SK-N-SH treated with all-trans-retinoic acid at 6 μM for 48 hours (cell line): ENCODE data around the gene CDCA8.

Experiments
- ATAC-seq: fragments of 200-7000 bp; cut with Tn5 transposase; 3 replicates; pipeline ENCODE4 v1.9.1; 2020; ENCODE audit warnings: mild to moderate bottlenecking, moderate library complexity
- ARNTL ChIP-seq: fragments of 450-650 bp; formaldehyde crosslinking; IDR thresholded peaks from 2 replicates; pipeline ENCODE4 v1.5.0; 2020; ENCODE audit warnings: low read depth, mild to moderate bottlenecking, moderate library complexity, borderline replicate concordance
- BACH2 ChIP-seq: fragments of 250-450 bp; sonication (Bioruptor Pico); IDR thresholded peaks from 2 replicates; pipeline ENCODE4 v1.9.0; 2021; ENCODE audit warnings: mild to moderate bottlenecking, borderline replicate concordance
- CSDC2 ChIP-seq: fragments of 250-450 bp; sonication (Bioruptor Pico); IDR thresholded peaks from 2 replicates; pipeline ENCODE4 v1.5.0; 2020; ENCODE audit warnings: mild to moderate bottlenecking, moderate library complexity
- GLIS3 ChIP-seq: fragments of 250-450 bp; sonication (Bioruptor Pico); IDR thresholded peaks from 2 replicates; pipeline ENCODE4 v1.5.0; 2020; ENCODE audit warnings: mild to moderate bottlenecking, moderate library complexity
- ISL1 ChIP-seq: fragments of 250-450 bp; sonication (Bioruptor Pico); IDR thresholded peaks from 2 replicates; pipeline ENCODE4 v2.1.2; 2022; ENCODE audit warnings: mild to moderate bottlenecking, moderate library complexity
- OSR1 ChIP-seq: fragments of 250-450 bp; sonication (Bioruptor Pico); IDR thresholded peaks from 2 replicates; pipeline ENCODE4 v1.8.0; 2022; ENCODE audit warnings: moderate library complexity, mild to moderate bottlenecking, inconsistent platforms
- PPARA ChIP-seq: fragments of 250-450 bp; sonication (Bioruptor Pico); IDR thresholded peaks from 2 replicates; pipeline ENCODE4 v1.5.0; 2020; ENCODE audit warnings: mild to moderate bottlenecking, borderline replicate concordance
- RARB ChIP-seq: fragments of 250-450 bp; sonication (Bioruptor Pico); IDR thresholded peaks from 2 replicates; pipeline ENCODE4 v1.8.0; 2021; ENCODE audit warnings: mild to moderate bottlenecking, moderate library complexity
- SNAI2 ChIP-seq: fragments of 250-450 bp; sonication (Bioruptor Pico); IDR thresholded peaks from 2 replicates; pipeline ENCODE4 v1.5.0; 2020; ENCODE audit warnings: mild to moderate bottlenecking, moderate library complexity
- TCF4 ChIP-seq: fragments of 250-450 bp; sonication (Bioruptor Pico); IDR thresholded peaks from 2 replicates; pipeline ENCODE4 v1.8.0; 2021; ENCODE audit warnings: mild to moderate bottlenecking, moderate library complexity, borderline replicate concordance
- ZC3H10 ChIP-seq: fragments of 250-450 bp; sonication (Bioruptor Pico); IDR thresholded peaks from 2 replicates; pipeline ENCODE4 v1.5.1; 2021; ENCODE audit warnings: mild to moderate bottlenecking, moderate library complexity
- ZFP30 ChIP-seq: fragments of 450-650 bp; formaldehyde crosslinking; IDR thresholded peaks from 2 replicates; pipeline ENCODE4 v1.5.0; 2022; ENCODE audit warnings: mild to moderate bottlenecking, moderate library complexity
- ZNF565 ChIP-seq: fragments of 450-650 bp; formaldehyde crosslinking; conservative IDR thresholded peaks from 2 replicates; pipeline ENCODE4 v1.5.0; 2020; ENCODE audit warnings: low read depth, mild to moderate bottlenecking, moderate library complexity
- ZNF70 ChIP-seq: fragments of 450-650 bp; formaldehyde crosslinking; IDR thresholded peaks from 2 replicates; pipeline ENCODE4 v1.5.0; 2020; ENCODE audit warnings: mild to moderate bottlenecking, moderate library complexity
- ZNF8 ChIP-seq: fragments of 450-650 bp; formaldehyde crosslinking; IDR thresholded peaks from 2 replicates; pipeline ENCODE4 v1.5.0; 2020; ENCODE audit warnings: mild to moderate bottlenecking, moderate library complexity
- TF ChIP-seq, protein P1 (sequence below): fragments of 250-450 bp; sonication (Bioruptor Pico); IDR thresholded peaks from 2 replicates; pipeline ENCODE4 v1.5.1; 2020; ENCODE audit warnings: low read depth, mild to moderate bottlenecking, moderate library complexity
- TF ChIP-seq, protein P2 (sequence below): fragments of 250-450 bp; sonication (Bioruptor Pico); IDR thresholded peaks from 2 replicates; pipeline ENCODE4 v1.5.0; 2020; ENCODE audit warnings: mild to moderate bottlenecking, moderate library complexity
- TF ChIP-seq, protein P3 (sequence below): fragments of 250-450 bp; sonication (Bioruptor Pico); IDR thresholded peaks from 2 replicates; pipeline ENCODE4 v1.8.0; 2020; ENCODE audit warnings: mild to moderate bottlenecking, moderate library complexity, borderline replicate concordance
- TF ChIP-seq, protein P4 (sequence below): fragments of 250-450 bp; sonication (Bioruptor Pico); IDR thresholded peaks from 2 replicates; pipeline ENCODE4 v1.8.0; 2021; ENCODE audit warnings: low read depth, mild to moderate bottlenecking, moderate library complexity, borderline replicate concordance

Gene CDCA8

DNA sequence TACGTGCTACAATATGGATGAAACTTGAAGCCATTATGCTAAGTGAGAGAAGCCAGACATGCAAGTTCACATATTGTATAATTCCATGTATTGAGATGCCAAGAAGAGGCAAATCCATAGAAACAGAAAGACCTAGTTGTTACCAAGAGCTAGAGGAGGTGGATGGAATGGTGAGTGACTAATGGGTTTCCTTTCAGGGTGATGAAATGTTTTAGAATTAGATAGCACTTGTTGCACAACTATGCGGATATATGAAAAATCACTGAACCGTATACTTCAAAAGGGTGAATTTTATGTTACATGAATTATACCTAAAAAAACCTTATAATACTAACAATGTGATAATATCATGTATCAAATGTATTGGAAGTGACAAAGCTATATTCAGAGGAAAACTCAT, 54.5 kb downstream of the CDCA8 start:
- TF ChIP-seq ZC3H10 (no peak), ZNF70 (CRISPR knock-in tag) (no peak), ZFP30 (no peak), ISL1 (CRISPR knock-in tag) (no peak), RARB (CRISPR knock-in tag) (no peak), ARNTL (no peak), ZNF565 (CRISPR knock-in tag) (no peak), BACH2 (CRISPR knock-in tag) (no peak), SNAI2 (CRISPR knock-in tag) (no peak), PPARA (CRISPR knock-in tag) (no peak)
- TF ChIP-seq, protein P1, sequence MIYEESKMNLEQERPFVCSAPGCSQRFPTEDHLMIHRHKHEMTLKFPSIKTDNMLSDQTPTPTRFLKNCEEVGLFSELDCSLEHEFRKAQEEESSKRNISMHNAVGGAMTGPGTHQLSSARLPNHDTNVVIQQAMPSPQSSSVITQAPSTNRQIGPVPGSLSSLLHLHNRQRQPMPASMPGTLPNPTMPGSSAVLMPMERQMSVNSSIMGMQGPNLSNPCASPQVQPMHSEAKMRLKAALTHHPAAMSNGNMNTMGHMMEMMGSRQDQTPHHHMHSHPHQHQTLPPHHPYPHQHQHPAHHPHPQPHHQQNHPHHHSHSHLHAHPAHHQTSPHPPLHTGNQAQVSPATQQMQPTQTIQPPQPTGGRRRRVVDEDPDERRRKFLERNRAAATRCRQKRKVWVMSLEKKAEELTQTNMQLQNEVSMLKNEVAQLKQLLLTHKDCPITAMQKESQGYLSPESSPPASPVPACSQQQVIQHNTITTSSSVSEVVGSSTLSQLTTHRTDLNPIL (CRISPR knock-in tag) = no peak
- no peak for ATAC-seq

DNA sequence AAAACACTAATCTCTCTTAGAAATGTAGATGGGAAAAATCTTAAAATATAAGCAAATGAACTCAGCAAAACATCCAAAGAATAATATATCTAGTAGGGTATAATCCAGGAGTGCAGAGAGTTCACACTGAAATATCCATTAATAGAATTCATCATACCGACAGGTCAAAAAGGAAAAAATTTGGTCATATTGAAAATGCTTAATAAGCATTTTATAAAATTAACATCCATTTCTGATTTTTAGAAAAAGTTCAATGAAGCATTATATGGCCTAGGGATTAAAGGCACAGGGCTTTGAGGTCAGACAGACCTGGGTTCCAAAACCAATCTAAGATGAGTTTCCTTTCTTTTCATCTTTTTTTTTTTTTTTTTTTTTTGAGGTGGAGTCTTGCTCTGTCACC, 56.2 kb downstream of the CDCA8 start:
- no peak for ATAC-seq
- TF ChIP-seq ZNF8 (no peak), OSR1 (CRISPR knock-in tag) (no peak), RARB (CRISPR knock-in tag) (no peak), ZNF565 (CRISPR knock-in tag) (no peak), ZFP30 (no peak), TCF4 (CRISPR knock-in tag) (no peak), SNAI2 (CRISPR knock-in tag) (no peak), GLIS3 (CRISPR knock-in tag) (no peak)
- TF ChIP-seq, protein P1 (CRISPR knock-in tag) = no peak
- TF ChIP-seq, protein P2, sequence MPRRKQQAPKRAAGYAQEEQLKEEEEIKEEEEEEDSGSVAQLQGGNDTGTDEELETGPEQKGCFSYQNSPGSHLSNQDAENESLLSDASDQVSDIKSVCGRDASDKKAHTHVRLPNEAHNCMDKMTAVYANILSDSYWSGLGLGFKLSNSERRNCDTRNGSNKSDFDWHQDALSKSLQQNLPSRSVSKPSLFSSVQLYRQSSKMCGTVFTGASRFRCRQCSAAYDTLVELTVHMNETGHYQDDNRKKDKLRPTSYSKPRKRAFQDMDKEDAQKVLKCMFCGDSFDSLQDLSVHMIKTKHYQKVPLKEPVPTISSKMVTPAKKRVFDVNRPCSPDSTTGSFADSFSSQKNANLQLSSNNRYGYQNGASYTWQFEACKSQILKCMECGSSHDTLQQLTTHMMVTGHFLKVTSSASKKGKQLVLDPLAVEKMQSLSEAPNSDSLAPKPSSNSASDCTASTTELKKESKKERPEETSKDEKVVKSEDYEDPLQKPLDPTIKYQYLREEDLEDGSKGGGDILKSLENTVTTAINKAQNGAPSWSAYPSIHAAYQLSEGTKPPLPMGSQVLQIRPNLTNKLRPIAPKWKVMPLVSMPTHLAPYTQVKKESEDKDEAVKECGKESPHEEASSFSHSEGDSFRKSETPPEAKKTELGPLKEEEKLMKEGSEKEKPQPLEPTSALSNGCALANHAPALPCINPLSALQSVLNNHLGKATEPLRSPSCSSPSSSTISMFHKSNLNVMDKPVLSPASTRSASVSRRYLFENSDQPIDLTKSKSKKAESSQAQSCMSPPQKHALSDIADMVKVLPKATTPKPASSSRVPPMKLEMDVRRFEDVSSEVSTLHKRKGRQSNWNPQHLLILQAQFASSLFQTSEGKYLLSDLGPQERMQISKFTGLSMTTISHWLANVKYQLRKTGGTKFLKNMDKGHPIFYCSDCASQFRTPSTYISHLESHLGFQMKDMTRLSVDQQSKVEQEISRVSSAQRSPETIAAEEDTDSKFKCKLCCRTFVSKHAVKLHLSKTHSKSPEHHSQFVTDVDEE = no peak
- TF ChIP-seq, all 23 proteins: peak for 0

DNA sequence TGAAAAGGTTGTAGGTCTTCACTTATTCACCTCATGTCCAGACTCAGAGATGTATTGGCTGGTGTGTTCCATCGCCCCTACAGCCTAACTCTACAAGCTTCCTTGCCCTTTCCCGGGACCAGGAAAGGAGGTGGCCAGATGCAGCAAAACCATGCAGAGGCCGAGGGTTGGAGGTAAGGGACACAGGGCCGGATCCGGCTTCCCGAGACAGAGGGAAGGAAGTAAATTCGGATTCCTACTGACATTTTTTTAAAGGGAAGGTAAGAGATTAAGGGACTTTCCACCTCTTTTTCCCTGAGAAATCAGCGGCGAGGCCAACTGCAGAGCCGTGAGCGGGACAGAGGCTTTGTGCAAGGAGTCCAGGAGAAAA, 59.9 kb downstream of the CDCA8 start:
- no peak for ATAC-seq
- TF ChIP-seq CSDC2 (no peak), ISL1 (CRISPR knock-in tag) (no peak)
- TF ChIP-seq, protein P3, sequence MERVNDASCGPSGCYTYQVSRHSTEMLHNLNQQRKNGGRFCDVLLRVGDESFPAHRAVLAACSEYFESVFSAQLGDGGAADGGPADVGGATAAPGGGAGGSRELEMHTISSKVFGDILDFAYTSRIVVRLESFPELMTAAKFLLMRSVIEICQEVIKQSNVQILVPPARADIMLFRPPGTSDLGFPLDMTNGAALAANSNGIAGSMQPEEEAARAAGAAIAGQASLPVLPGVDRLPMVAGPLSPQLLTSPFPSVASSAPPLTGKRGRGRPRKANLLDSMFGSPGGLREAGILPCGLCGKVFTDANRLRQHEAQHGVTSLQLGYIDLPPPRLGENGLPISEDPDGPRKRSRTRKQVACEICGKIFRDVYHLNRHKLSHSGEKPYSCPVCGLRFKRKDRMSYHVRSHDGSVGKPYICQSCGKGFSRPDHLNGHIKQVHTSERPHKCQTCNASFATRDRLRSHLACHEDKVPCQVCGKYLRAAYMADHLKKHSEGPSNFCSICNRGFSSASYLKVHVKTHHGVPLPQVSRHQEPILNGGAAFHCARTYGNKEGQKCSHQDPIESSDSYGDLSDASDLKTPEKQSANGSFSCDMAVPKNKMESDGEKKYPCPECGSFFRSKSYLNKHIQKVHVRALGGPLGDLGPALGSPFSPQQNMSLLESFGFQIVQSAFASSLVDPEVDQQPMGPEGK = no peak

DNA sequence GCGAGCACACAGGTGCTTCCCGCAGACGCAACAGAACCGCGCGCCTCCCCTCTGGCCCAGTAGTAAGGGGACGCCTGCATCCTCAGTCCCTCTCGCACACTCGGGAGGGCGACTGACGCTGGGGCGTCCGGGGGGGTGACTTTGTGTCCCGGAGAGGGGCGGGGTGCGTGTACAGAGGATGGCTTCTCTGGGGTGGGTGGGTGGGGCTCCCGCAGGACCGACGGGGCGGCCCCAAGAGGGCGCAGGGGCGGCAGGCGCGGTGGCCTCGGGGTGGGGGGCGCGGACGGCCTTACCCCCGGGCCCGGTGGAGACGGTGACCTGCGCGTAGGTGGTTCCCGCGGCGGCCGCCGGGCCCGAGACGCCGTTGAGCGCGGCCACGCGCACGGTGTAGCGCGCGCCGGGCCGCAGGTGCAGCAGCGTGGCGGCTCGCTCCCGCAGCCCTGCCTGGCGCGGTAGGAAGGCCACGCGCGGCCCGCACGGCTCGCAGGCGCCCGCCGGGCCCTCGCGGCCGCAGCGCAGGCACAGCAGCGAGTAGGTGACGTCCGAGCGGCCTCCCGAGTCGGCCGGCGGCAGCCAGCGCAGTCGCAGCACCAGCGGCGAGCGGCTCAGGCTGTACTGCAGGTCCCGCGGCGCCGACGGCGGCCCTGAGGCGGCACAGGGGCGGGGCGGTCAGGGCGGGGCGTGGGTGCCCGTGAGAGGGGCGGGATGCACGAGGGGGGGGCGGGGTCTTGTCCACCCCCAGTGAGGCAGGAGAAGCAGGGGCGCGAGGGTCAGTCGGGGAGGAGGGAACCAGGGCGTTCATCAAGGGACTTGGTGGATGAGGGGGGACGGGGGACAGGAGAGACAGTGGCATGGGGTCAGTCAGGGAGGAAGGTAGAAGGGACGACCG, 60.5 kb downstream of the CDCA8 start:
- peak; percentile 83 for ATAC-seq
- TF ChIP-seq, protein P2 = no peak
- no peak for TF ChIP-seq RARB (CRISPR knock-in tag)
- TF ChIP-seq ZC3H10 = no peak
- TF ChIP-seq, protein P3 = no peak
- TF ChIP-seq, protein P1 (CRISPR knock-in tag) = no peak
- TF ChIP-seq BACH2 (CRISPR knock-in tag) = no peak
- TF ChIP-seq, protein P4, sequence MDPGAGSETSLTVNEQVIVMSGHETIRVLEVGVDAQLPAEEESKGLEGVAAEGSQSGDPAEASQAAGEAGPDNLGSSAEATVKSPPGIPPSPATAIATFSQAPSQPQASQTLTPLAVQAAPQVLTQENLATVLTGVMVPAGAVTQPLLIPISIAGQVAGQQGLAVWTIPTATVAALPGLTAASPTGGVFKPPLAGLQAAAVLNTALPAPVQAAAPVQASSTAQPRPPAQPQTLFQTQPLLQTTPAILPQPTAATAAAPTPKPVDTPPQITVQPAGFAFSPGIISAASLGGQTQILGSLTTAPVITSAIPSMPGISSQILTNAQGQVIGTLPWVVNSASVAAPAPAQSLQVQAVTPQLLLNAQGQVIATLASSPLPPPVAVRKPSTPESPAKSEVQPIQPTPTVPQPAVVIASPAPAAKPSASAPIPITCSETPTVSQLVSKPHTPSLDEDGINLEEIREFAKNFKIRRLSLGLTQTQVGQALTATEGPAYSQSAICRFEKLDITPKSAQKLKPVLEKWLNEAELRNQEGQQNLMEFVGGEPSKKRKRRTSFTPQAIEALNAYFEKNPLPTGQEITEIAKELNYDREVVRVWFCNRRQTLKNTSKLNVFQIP = no peak
- TF ChIP-seq ZNF565 (CRISPR knock-in tag) = no peak
- no peak for TF ChIP-seq SNAI2 (CRISPR knock-in tag)
